GM23248 (cell line): ENCODE results near the gene ATP5F1C. TPM values are rescaled to one million over a fixed set of nuclear protein-coding genes. Genes with fewer than 3 reads are reported as not detected.

Source experiments
- DNase-seq: peaks from one replicate; pipeline ENCODE4 v3.0.0-alpha.2; 2015
- H2AFZ ChIP-seq: fragments of 200-600 bp; sonication (generic); 2 replicates; pipeline ENCODE4 v1.6.1; 2016; ENCODE audit warnings: antibody characterized with exemption
- H3F3A ChIP-seq: fragments of 200-600 bp; sonication (generic); 2 replicates; pipeline ENCODE4 v1.6.1; 2016; ENCODE audit warnings: mild to moderate bottlenecking, antibody characterized with exemption, mixed run types; ENCODE audit not compliant: insufficient read depth
- H3K27ac ChIP-seq: fragments of 200-600 bp; sonication (generic); 2 replicates; pipeline ENCODE4 v1.5.1; 2016; ENCODE audit warnings: mild to moderate bottlenecking
- H3K27me3 ChIP-seq: fragments of 200-600 bp; sonication (generic); replicated peaks from 2 replicates; pipeline ENCODE4 v1.6.1; 2016; ENCODE audit warnings: mild to moderate bottlenecking; ENCODE audit not compliant: insufficient read depth
- H3K36me3 ChIP-seq: fragments of 200-600 bp; sonication (generic); 2 replicates; pipeline ENCODE4 v1.6.1; 2016; ENCODE audit warnings: low read depth, mild to moderate bottlenecking
- H3K4me1 ChIP-seq: fragments of 200-600 bp; sonication (generic); 2 replicates; pipeline ENCODE4 v1.6.1; 2016; ENCODE audit warnings: mild to moderate bottlenecking; ENCODE audit not compliant: insufficient read depth
- H3K4me2 ChIP-seq: fragments of 200-600 bp; sonication (generic); one replicate; pipeline ENCODE4 v1.6.1; 2016; ENCODE audit warnings: mild to moderate bottlenecking; ENCODE audit not compliant: unreplicated experiment
- H3K4me3 ChIP-seq: fragments of 200-600 bp; sonication (generic); 2 replicates; pipeline ENCODE4 v1.5.1; 2016; ENCODE audit warnings: mild to moderate bottlenecking
- H3K79me2 ChIP-seq: fragments of 200-600 bp; sonication (generic); 2 replicates; pipeline ENCODE4 v1.6.1; 2016; ENCODE audit warnings: mild to moderate bottlenecking; ENCODE audit not compliant: insufficient read depth
- H3K9ac ChIP-seq: fragments of 200-600 bp; sonication (generic); 2 replicates; pipeline ENCODE4 v1.6.1; 2016; ENCODE audit warnings: mild to moderate bottlenecking
- H3K9me2 ChIP-seq: fragments of 200-600 bp; sonication (generic); 2 replicates; pipeline ENCODE4 v1.6.1; 2016; ENCODE audit warnings: mixed run types, mild to moderate bottlenecking, moderate library complexity; ENCODE audit not compliant: insufficient read depth
- H3K9me3 ChIP-seq: fragments of 200-600 bp; sonication (generic); one replicate; pipeline ENCODE4 v1.6.1; 2017; ENCODE audit warnings: low read depth
- H4K20me1 ChIP-seq: fragments of 200-600 bp; sonication (generic); 2 replicates; pipeline ENCODE4 v1.6.0; 2016; ENCODE audit not compliant: insufficient read depth
- EZH2 ChIP-seq: fragments of 200-600 bp; sonication (generic); IDR thresholded peaks from 2 replicates; pipeline ENCODE4 v1.6.1; 2018; ENCODE audit warnings: antibody characterized with exemption, mild to moderate bottlenecking; ENCODE audit not compliant: insufficient read depth, poor library complexity, severe bottlenecking
- EZH2phosphoT487 ChIP-seq: fragments of 200-600 bp; sonication (generic); IDR thresholded peaks from 2 replicates; pipeline ENCODE4 v1.6.1; 2018; ENCODE audit warnings: antibody characterized with exemption, moderate library complexity, mild to moderate bottlenecking, low read depth; ENCODE audit not compliant: insufficient read depth
- WGBS, 2 experiments: methylation state at CpG; one replicate each; pipeline ENCODE4 v1.1.6; 2015 to 2017; ENCODE audit warnings: low lambda C conversion rate in 2 of 2, low coverage in 1 of 2; ENCODE audit errors: missing lambda C conversion rate in 2 of 2; 5-methylcytosine and 5-hydroxymethylcytosine counted together
- in situ Hi-C: fragments of 300-500 bp; cut with MboI; formaldehyde crosslinking; loops from 2 replicates; pipeline ENCODE4 v1.15.0; 2020
- polyA plus RNA-seq: library from polyadenylated mRNA; unstranded; fragments of >200 nt; fragmentation: Nextera tagmentation; extraction: Ambion mirVana; gene quantifications from 2 replicates; pipeline ENCODE4 v1.2.1, GENCODE V29; 2016
- total RNA-seq: library from RNA; depleted of rRNA; stranded (reverse); fragments of >200 nt; shearing (Covaris generic); gene quantifications from 2 replicates; pipeline ENCODE4 v1.2.3, GENCODE V29; 2014

The ATP5F1C gene
- total and polyA plus RNA-seq, 2 experiments from 2014 or later: 229 to 304 TPM

DNA sequence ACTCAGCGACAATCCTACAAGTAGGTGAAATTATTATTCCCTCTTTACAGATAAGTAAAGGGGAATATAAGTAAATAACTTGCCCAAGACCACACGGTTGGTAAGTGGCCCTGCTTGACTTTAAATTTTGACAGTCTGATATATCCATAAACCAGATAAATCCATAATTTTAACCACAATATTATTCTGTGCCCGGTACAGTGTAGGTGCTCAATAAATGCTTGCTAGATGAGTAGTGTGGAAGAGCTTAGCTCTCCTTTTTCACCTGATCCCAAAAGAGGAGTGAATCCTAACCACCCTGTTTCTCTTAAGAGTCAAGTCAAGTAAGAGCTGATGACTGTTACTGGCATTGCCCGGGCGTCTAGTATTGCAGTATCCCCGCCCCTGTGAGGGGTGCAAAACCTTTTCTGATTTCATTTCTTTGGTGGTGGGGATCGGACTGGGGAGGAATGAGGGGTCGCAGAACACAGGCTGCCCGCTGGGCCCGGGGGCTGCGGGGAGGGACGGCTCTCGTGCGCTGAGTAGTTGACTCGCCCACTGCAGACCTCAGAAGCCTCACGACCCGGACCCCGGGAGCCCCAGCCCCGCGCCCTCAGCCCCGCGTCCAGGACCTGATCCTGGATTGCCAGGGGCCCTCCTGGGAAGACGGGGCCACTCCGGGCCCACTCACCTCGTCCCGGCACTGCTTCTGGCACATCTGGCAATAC lies 674 bp upstream of the ATP5F1C start:
- Histone ChIP-seq H3K4me3 (peak overlapping the region; percentile 83), H3K9me3 (no peaks in the 10 kb centered on the region), H3K9me2 (no peaks in the 10 kb centered on the region), H3K79me2 (peaks cover 99% of the 10 kb centered on the region), H3K4me2 (peak overlapping the region; percentile 99), H4K20me1 (peaks cover 15% of the 10 kb centered on the region), H3K9ac (peak overlapping the region; percentile 94), H2AFZ (peak overlapping the region; percentile 92), H3K4me1 (peaks cover 28% of the 10 kb centered on the region), H3F3A (0 out of 2 replicates have a peak, but pooled peaks cover 6% of the 10 kb centered on the region), H3K27ac (peak overlapping the region; percentile 41), H3K36me3 (no peaks in the 10 kb centered on the region), H3K27me3 (no peaks in the 10 kb centered on the region)
- no peak for TF ChIP-seq EZH2
- no peak for TF ChIP-seq EZH2phosphoT487
- peak; percentile 76 for DNase-seq
- 5 to 6% methylated on average over 23 to 26 of the region's 26 CpGs for WGBS, 2 experiments
- in situ Hi-C loops: no loop called here

DNA sequence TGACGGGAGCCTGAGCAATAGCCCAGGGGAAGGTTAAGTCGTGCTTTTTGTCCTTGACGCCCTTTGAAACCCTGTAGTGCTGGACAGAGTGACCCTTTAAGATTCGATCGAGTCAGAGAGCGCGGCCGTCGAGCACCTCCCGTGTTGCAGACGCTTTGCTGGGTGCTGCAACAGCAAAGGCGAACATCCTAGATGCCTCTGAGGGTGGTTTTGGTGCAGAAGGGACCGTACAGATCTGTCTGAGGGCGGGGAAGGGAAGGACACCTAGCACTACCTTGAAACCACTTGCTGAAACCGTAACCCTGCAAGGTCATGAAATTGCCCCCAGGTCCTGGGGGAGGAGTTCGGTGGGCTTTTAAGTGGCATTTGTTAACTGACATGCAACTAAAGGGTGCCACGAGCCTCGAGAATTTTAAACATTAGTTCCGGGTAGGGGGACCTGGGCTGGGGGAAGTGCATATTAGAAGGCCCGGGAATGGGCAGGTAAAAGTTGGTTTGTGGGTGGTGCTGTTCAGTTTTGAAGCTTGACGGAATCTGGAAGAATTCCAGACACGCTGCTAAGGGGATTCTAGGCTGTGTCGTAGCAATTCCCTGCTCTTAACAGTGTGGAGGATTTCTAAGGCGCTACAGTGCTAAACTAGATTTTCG lies 786 bp downstream of the ATP5F1C start:
- TF ChIP-seq EZH2phosphoT487: no peak
- no peak for TF ChIP-seq EZH2
- WGBS, 2 experiments: 2 to 3% methylated on average over 25 of the region's 25 CpGs
- H3K9ac ChIP-seq: peak overlapping the region; percentile 94
- H3K9me3 ChIP-seq: no peaks in the 10 kb centered on the region
- H4K20me1 ChIP-seq: peaks cover 15% of the 10 kb centered on the region
- H3K9me2 ChIP-seq: no peaks in the 10 kb centered on the region
- H3K4me3 ChIP-seq: peak overlapping the region; percentile 83
- no peaks in the 10 kb centered on the region for H3K27me3 ChIP-seq
- H3K36me3 ChIP-seq: no peaks in the 10 kb centered on the region
- peaks cover 43% of the 10 kb centered on the region for H3K4me1 ChIP-seq
- peak; percentile 68 for DNase-seq
- H3K27ac ChIP-seq: peak overlapping the region; percentile 38
- H3F3A ChIP-seq: 0 out of 2 replicates have a peak, but pooled peaks cover 11% of the 10 kb centered on the region
- H3K4me2 ChIP-seq: peak overlapping the region; percentile 99
- H3K79me2 ChIP-seq: peaks cover 99% of the 10 kb centered on the region
- in situ Hi-C loops: no loop called here
- H2AFZ ChIP-seq: peak overlapping the region; percentile 92

GRCh38 chr10:7789390-7789789 lies 1.4 kb downstream of the ATP5F1C start:
- peak overlapping the region; percentile 94 for H3K9ac ChIP-seq
- H3F3A ChIP-seq: 0 out of 2 replicates have a peak, but pooled peaks cover 11% of the 10 kb centered on the region
- DNase-seq: peak; percentile 56
- H3K4me3 ChIP-seq: peak overlapping the region; percentile 83
- H3K9me3 ChIP-seq: no peaks in the 10 kb centered on the region
- peaks cover 15% of the 10 kb centered on the region for H4K20me1 ChIP-seq
- H3K27me3 ChIP-seq: no peaks in the 10 kb centered on the region
- 0 out of 2 replicates have a peak overlapping the region, but pooled peaks have one; percentile 38 for H3K27ac ChIP-seq
- no peak overlapping the region for H2AFZ ChIP-seq
- in situ Hi-C loops: no loop called here
- no peak for TF ChIP-seq EZH2
- TF ChIP-seq EZH2phosphoT487: no peak
- H3K36me3 ChIP-seq: no peaks in the 10 kb centered on the region
- H3K9me2 ChIP-seq: no peaks in the 10 kb centered on the region
- peaks cover 99% of the 10 kb centered on the region for H3K79me2 ChIP-seq
- H3K4me1 ChIP-seq: peaks cover 48% of the 10 kb centered on the region
- WGBS, 2 experiments: 31 to 34% methylated on average over 3 of the region's 3 CpGs
- H3K4me2 ChIP-seq: peak overlapping the region; percentile 99

GRCh38 chr10:7792541-7792940 lies 4.6 kb downstream of the ATP5F1C start:
- Histone ChIP-seq H2AFZ (no peak overlapping the region), H3K79me2 (peaks cover 97% of the 10 kb centered on the region), H3K4me3 (no peak overlapping the region), H3K9ac (no peak overlapping the region), H3K9me2 (no peaks in the 10 kb centered on the region), H3K36me3 (peaks cover 3% of the 10 kb centered on the region; the same call in 1 of the 2 replicates), H4K20me1 (peaks cover 15% of the 10 kb centered on the region), H3K4me2 (no peak overlapping the region), H3K27me3 (no peaks in the 10 kb centered on the region), H3K27ac (no peak overlapping the region), H3K9me3 (no peaks in the 10 kb centered on the region), H3K4me1 (peaks cover 60% of the 10 kb centered on the region), H3F3A (peaks cover 23% of the 10 kb centered on the region)
- in situ Hi-C loops: no loop called here
- DNase-seq: no peak
- WGBS, 2 experiments: 93 to 94% methylated on average over 1 of the region's 1 CpG
- no peak for TF ChIP-seq EZH2phosphoT487
- TF ChIP-seq EZH2: no peak
